Endothelial cell of umbilical vein (primary cell): Measurements from ENCODE around the gene NR3C2. TPM values are rescaled to one million over a fixed set of nuclear protein-coding genes. Genes with fewer than 3 reads are reported as not detected.

Experiments used
- BruUV-seq: library from RNA; stranded (reverse); fragments of 400-500 nt; replicated peaks from 2 replicates; lab custom pipeline; 2021; lab: Mats Ljungman, UMichigan
- CTCF ChIA-PET: fragments of 300-600, 350-600 bp; sonication (Branson Sonifier 250); formaldehyde crosslinking; loops from one replicate; lab custom pipeline; 2021; ENCODE audit warnings: antibody characterized with exemption, inconsistent platforms; lab: Charles Lee
- POLR2A ChIA-PET: fragments of 300-600, 350-600 bp; sonication (Branson Sonifier 250); formaldehyde crosslinking; loops from one replicate; lab custom pipeline; 2021; ENCODE audit warnings: antibody characterized with exemption, inconsistent platforms; lab: Charles Lee
- DNase-seq: peaks from one replicate; pipeline ENCODE4 v3.0.0-alpha.2; 2011; ENCODE audit warnings: low read depth, low spot score
- FAIRE-seq: peaks from 2 replicates; lab custom pipeline; 2011; peaks lifted over from hg19 to GRCh38; lab: Jason Lieb, UNC
- H2AFZ ChIP-seq: 2 replicates; pipeline ENCODE4 v1.6.0; 2012; ENCODE audit warnings: low read depth, low read length, control low read depth, inconsistent platforms
- H3K27ac ChIP-seq: 2 replicates; pipeline ENCODE4 v1.5.1; 2011; ENCODE audit warnings: low read depth, mild to moderate bottlenecking, control low read depth, low read length, moderate library complexity; ENCODE audit not compliant: insufficient read depth
- H3K27me3 ChIP-seq, 2 experiments: 2 replicates each; pipeline versions ENCODE4 v1.6.0 to v1.6.1; 2011; ENCODE audit warnings: low read length in 2 of 2, mixed read lengths in 1 of 2; ENCODE audit not compliant: control insufficient read depth in 2 of 2, insufficient read depth in 2 of 2
- H3K36me3 ChIP-seq, 2 experiments: 2 replicates in 1 of 2; 3 replicates in 1 of 2; pipeline ENCODE4 v1.5.1; 2011; ENCODE audit warnings: low read length in 2 of 2, mild to moderate bottlenecking in 1 of 2, moderate library complexity in 1 of 2; ENCODE audit not compliant: control insufficient read depth in 2 of 2, insufficient read depth in 2 of 2; ENCODE audit errors: extremely low read depth in 1 of 2
- H3K4me1 ChIP-seq: 3 replicates; pipeline ENCODE4 v1.5.1; 2011; ENCODE audit warnings: mild to moderate bottlenecking, low read length; ENCODE audit not compliant: control insufficient read depth, insufficient read depth; ENCODE audit errors: extremely low read depth
- H3K4me2 ChIP-seq: 2 replicates; pipeline ENCODE4 v1.6.1; 2011; ENCODE audit warnings: low read length, control low read depth, mixed read lengths; ENCODE audit not compliant: insufficient read depth
- H3K4me3 ChIP-seq, 3 experiments: fragments of 200-600 bp in 1 of 3; sonication (generic), shearing (Covaris generic) in 1 of 3; replicated peaks in 1 of 3; 2 replicates each; pipeline ENCODE4 v1.5.1; 2011 to 2016; ENCODE audit warnings: control low read depth in 3 of 3, low read length in 3 of 3, mild to moderate bottlenecking in 2 of 3, inconsistent platforms in 1 of 3, low read depth in 1 of 3, moderate library complexity in 1 of 3; ENCODE audit not compliant: insufficient read depth in 1 of 3
- H3K79me2 ChIP-seq: 2 replicates; pipeline ENCODE4 v1.6.0; 2012; ENCODE audit warnings: low read length, inconsistent platforms; ENCODE audit not compliant: control insufficient read depth, insufficient read depth
- H3K9ac ChIP-seq: replicated peaks from 2 replicates; pipeline ENCODE3; 2011; ENCODE audit warnings: low read length, control low read depth; ENCODE audit not compliant: insufficient read depth; ENCODE audit errors: extremely low read depth
- H3K9me1 ChIP-seq: replicated peaks from 3 replicates; pipeline ENCODE4 v1.6.0; 2011; ENCODE audit warnings: mild to moderate bottlenecking, low read length; ENCODE audit not compliant: control insufficient read depth, insufficient read depth; ENCODE audit errors: extremely low read depth
- H3K9me3 ChIP-seq: replicated peaks from 2 replicates; pipeline ENCODE4 v1.5.1; 2012; ENCODE audit warnings: low read length, inconsistent platforms; ENCODE audit not compliant: control insufficient read depth, insufficient read depth
- H4K20me1 ChIP-seq: replicated peaks from 2 replicates; pipeline ENCODE3; 2011; ENCODE audit warnings: mild to moderate bottlenecking, low read length; ENCODE audit not compliant: control insufficient read depth, insufficient read depth; ENCODE audit errors: extremely low read depth
- CTCF ChIP-seq, 2 donors: IDR thresholded peaks; 1 replicate in 1 of 2; 2 replicates in 1 of 2; pipeline ENCODE4 v1.5.1; 2011; ENCODE audit warnings: low read length in 2 of 2, mild to moderate bottlenecking in 2 of 2, moderate library complexity in 2 of 2, control low read depth in 1 of 2, inconsistent platforms in 1 of 2, low read depth in 1 of 2; ENCODE audit not compliant: insufficient read depth in 1 of 2; ENCODE audit errors: extremely low read depth in 1 of 2
- EZH2 ChIP-seq: IDR thresholded peaks from 2 replicates; pipeline ENCODE4 v1.6.1; 2012; ENCODE audit warnings: borderline replicate concordance, low read depth, mild to moderate bottlenecking, moderate library complexity, low read length, inconsistent platforms; ENCODE audit not compliant: severe bottlenecking
- FOS ChIP-seq: IDR thresholded peaks from 2 replicates; pipeline ENCODE4 v1.6.1; 2011; ENCODE audit warnings: mild to moderate bottlenecking, low read length, moderate library complexity, borderline replicate concordance; ENCODE audit not compliant: insufficient read depth
- GATA2 ChIP-seq: IDR thresholded peaks from 2 replicates; pipeline ENCODE4 v1.7.0; 2011; ENCODE audit warnings: low read depth, mild to moderate bottlenecking, moderate library complexity, mixed read lengths, low read length; ENCODE audit not compliant: insufficient read length, insufficient read depth
- JUN ChIP-seq: IDR thresholded peaks from 2 replicates; pipeline ENCODE4 v1.6.1; 2011; ENCODE audit warnings: borderline replicate concordance, low read depth; ENCODE audit not compliant: insufficient read length, insufficient read depth
- MAX ChIP-seq: IDR thresholded peaks from 2 replicates; pipeline ENCODE4 v1.6.1; 2011; ENCODE audit not compliant: insufficient read depth, insufficient read length
- MYC ChIP-seq: IDR thresholded peaks from one replicate; pipeline ENCODE4 v1.6.1; 2011; ENCODE audit warnings: mild to moderate bottlenecking, low read depth, low read length
- POLR2A ChIP-seq: IDR thresholded peaks from 2 replicates; pipeline ENCODE4 v1.6.1; 2012; ENCODE audit warnings: low read depth, mild to moderate bottlenecking, control low read depth, low read length
- POLR2AphosphoS5 ChIP-seq: IDR thresholded peaks from 2 replicates; pipeline ENCODE4 v1.6.1; 2012; ENCODE audit warnings: low read depth, mild to moderate bottlenecking, control low read depth, low read length, moderate library complexity; ENCODE audit not compliant: insufficient read depth
- dilution Hi-C: fragments of 300-500 bp; cut with MboI; formaldehyde crosslinking; loops from one replicate; pipeline ENCODE4 v1.15.0; 2019; ENCODE audit warnings: low sequenced_read_pairs; ENCODE audit not compliant: extremely low pct_ligation_motif_present
- intact Hi-C: fragments of 100-400 bp; cut with micrococcal nuclease; formaldehyde crosslinking; loops from one replicate; pipeline ENCODE4 v1.10.0; 2022
- polyA plus RNA-seq, 4 experiments: library from polyadenylated mRNA; depleted of rRNA in 3 of 4; stranded (reverse) in 3 of 4; unstranded in 1 of 4; fragments of >200 nt; gene quantifications; 2 replicates each; pipeline versions ENCODE4 v1.2.1 to v1.2.3, GENCODE V29; 2011 to 2012; ENCODE audit warnings: missing spikeins in 1 of 4
- total RNA-seq: library from RNA; stranded (reverse); gene quantifications from 2 replicates; pipeline ENCODE4 v1.2.3, GENCODE V29; 2021

The NR3C2 gene
- total and polyA plus RNA-seq, 2 donors (not counting 3 experiments of a cell fraction or from before 2014, with no cell fraction given), result 4.8 to 16.4 TPM

- no peaks in the 10 kb centered on the region for H3K9me1 ChIP-seq
- ChIA-PET CTCF (no interaction called here), POLR2A (no interaction called here)
- H3K27ac ChIP-seq, result no peak overlapping the region
- H3K9me3 ChIP-seq, result no peaks in the 10 kb centered on the region
- DNase-seq (no peak), FAIRE-seq (peak; percentile 12)
- TF ChIP-seq POLR2AphosphoS5 (no peak), GATA2 (no peak), JUN (no peak), POLR2A (no peak)
- no peaks in the 10 kb centered on the region for H3K4me1 ChIP-seq
- no peaks in the 10 kb centered on the region for H3K27me3 ChIP-seq
- H3K9ac ChIP-seq, result no peak overlapping the region
- H4K20me1 ChIP-seq, result no peaks in the 10 kb centered on the region
- dilution Hi-C loops (no loop called here), intact Hi-C loops (no loop called here)
- no peak overlapping the region for H3K4me2 ChIP-seq
- no peak overlapping the region for H2AFZ ChIP-seq
- no peaks in the 10 kb centered on the region for H3K79me2 ChIP-seq
- no peak overlapping the region for H3K4me3 ChIP-seq
- BruUV-seq, result no TSS peak
- no peaks in the 10 kb centered on the region for H3K36me3 ChIP-seq
Observed at GRCh38 chr4:148207068-148207467, 235.1 kb downstream of the NR3C2 start.

GRCh38 chr4:148205476-148205875, 236.7 kb downstream of the NR3C2 start:
- ChIA-PET POLR2A (no interaction called here), CTCF (interaction anchor here (1.1 kb wide), 1 partner anchor 10 kb away, joined by 3 read pairs; no protein-coding TSS in a partner anchor)
- no peaks in the 10 kb centered on the region for H3K27me3 ChIP-seq
- no TSS peak for BruUV-seq
- intact Hi-C loops (no loop called here), dilution Hi-C loops (no loop called here)
- no peaks in the 10 kb centered on the region for H4K20me1 ChIP-seq
- H2AFZ ChIP-seq, result no peak overlapping the region
- H3K36me3 ChIP-seq, result no peaks in the 10 kb centered on the region
- H3K79me2 ChIP-seq, result no peaks in the 10 kb centered on the region
- no peak overlapping the region for H3K4me2 ChIP-seq
- no peak overlapping the region for H3K9ac ChIP-seq
- no peaks in the 10 kb centered on the region for H3K9me1 ChIP-seq
- no peak for DNase-seq
- TF ChIP-seq FOS (no peak), MYC (no peak), EZH2 (no peak), POLR2AphosphoS5 (no peak), GATA2 (no peak), POLR2A (no peak), JUN (no peak), CTCF (IDR thresholded peaks at IDR 0.05; ENCODE audit: extremely low read depth in 1 of 2, insufficient read depth in 1 of 2, low read depth in 1 of 2, low read length in 2 of 2) (no peak), MAX (no peak)
- FAIRE-seq, result no peak
- H3K27ac ChIP-seq, result no peak overlapping the region
- no peaks in the 10 kb centered on the region for H3K9me3 ChIP-seq
- H3K4me3 ChIP-seq, result no peak overlapping the region
- no peaks in the 10 kb centered on the region for H3K4me1 ChIP-seq
